Heart right ventricle (tissue), 16 donors: ENCODE measurements around the gene PYROXD2. TPM values are rescaled to one million over a fixed set of nuclear protein-coding genes. Genes with fewer than 3 reads are reported as not detected.

Source experiments
- ATAC-seq, 8 donors: fragments of 200-7000 bp; cut with Tn5 transposase; one replicate each; pipeline ENCODE4 v1.9.1; 2020; ENCODE audit warnings: mild to moderate bottlenecking in 8 of 8, moderate library complexity in 8 of 8, moderate number of reproducible peaks in 1 of 8
- DNase-seq, 2 donors: peaks; one replicate each; pipeline ENCODE4 v3.0.0-alpha.2; 2020
- H3K27ac ChIP-seq, 10 donors: fragments of 200-600 bp; sonication (generic) in 2 of 10; one replicate each; pipeline versions ENCODE4 v1.5.0 to v1.8.0; 2020 to 2022; ENCODE audit warnings: mild to moderate bottlenecking in 3 of 10
- H3K27me3 ChIP-seq, 7 donors: fragments of 200-600 bp; one replicate each; pipeline ENCODE4 v1.8.0; 2021 to 2022; ENCODE audit warnings: mild to moderate bottlenecking in 2 of 7
- H3K36me3 ChIP-seq, 9 donors: fragments of 200-600 bp; sonication (generic) in 1 of 9; one replicate each; pipeline versions ENCODE4 v1.5.0 to v1.8.0; 2020 to 2022; ENCODE audit warnings: mild to moderate bottlenecking in 2 of 9
- H3K4me1 ChIP-seq, 9 donors: fragments of 200-600 bp; sonication (generic) in 1 of 9; one replicate each; pipeline versions ENCODE4 v1.5.0 to v1.8.0; 2020 to 2022; ENCODE audit warnings: mild to moderate bottlenecking in 4 of 9
- H3K4me3 ChIP-seq, 10 donors: fragments of 200-600 bp; sonication (generic) in 2 of 10; one replicate each; pipeline versions ENCODE4 v1.5.0 to v1.8.0; 2020 to 2022; ENCODE audit warnings: mild to moderate bottlenecking in 7 of 10, moderate library complexity in 2 of 10
- H3K9me3 ChIP-seq, 11 donors: fragments of 200-600 bp in 10 of 11; sonication (generic) in 2 of 11; one replicate each; pipeline versions ENCODE4 v1.5.0 to v1.8.0; 2013 to 2022; ENCODE audit warnings: mild to moderate bottlenecking in 2 of 11, control low read depth in 1 of 11, moderate library complexity in 1 of 11
- WGBS, 2 donors: extraction: QIAGEN DNeasy Blood & Tissue Kit; methylation state at CpG; one replicate each; pipeline ENCODE4 v1.1.7; 2013; ENCODE audit warnings: inconsistent platforms in 1 of 2; 5-methylcytosine and 5-hydroxymethylcytosine counted together
- intact Hi-C, 10 donors: fragments of 100-400 bp; cut with DNase I; formaldehyde crosslinking; loops; one replicate each; pipeline versions ENCODE4 v1.11.1 to v1.14.2; 2022
- polyA plus RNA-seq, 2 donors: library from polyadenylated mRNA; stranded (reverse); fragments of 200-250 nt; gene quantifications; one replicate each; pipeline ENCODE4 v1.2.3, GENCODE V29; 2013
- total RNA-seq, 10 donors: library from RNA; stranded (reverse); fragmentation: NEBNext Ultra II Directional in 3 of 10; extraction: Animal tissue kit (Norgen Biotek cat#: 25700) in 3 of 10; gene quantifications; one replicate each; pipeline versions ENCODE4 v1.2.1 to v1.2.4, GENCODE V29; 2021 to 2023
- TF ChIP-seq, protein P1 (sequence below), 9 donors: fragments of 200-600 bp; sonication (generic) in 2 of 9; IDR thresholded peaks; one replicate each; pipeline versions ENCODE4 v1.5.0 to v1.8.0; 2021 to 2022; ENCODE audit warnings: antibody characterized with exemption in 9 of 9, mild to moderate bottlenecking in 5 of 9, moderate library complexity in 1 of 9
- donor health status: Arrhythmogenic right ventricular cardiomyopathy.
- donor health status: ischemic (EF 13 %, LVEDD 7.1; RV severe dilation, severe dysfunction).
- donor health status: healthy with polysubstance abuse.
- donor health status: DM: no; HTN: yes; CAD: no.
- donor health status: DM: no; HTN: no; CAD: no.
- donor health status: ischemic (EF 25% LVEDD 6.9; RV normal size, moderate dysfunction).
- donor health status: ischemic (EF 25% LVEDD 5.7; RV mildly dilated, moderate dysfunction).
- donor health status: healthy.
- donor health status: DM: yes; HTN: yes; CAD: no.
- donor health status: Ischemic cardiomyopathy.
- donor health status: ischemic (EF 35%, LVEDD 5.7; RV mildly dilated, moderate dysfunction).
- donor health status: nonischemic (EF 11% LVEDD 7.7; RV severe dilation, severe dysfunction).
- donor health status: DM: yes; HTN: yes; CAD: no.
- donor health status: PGD.
- donor health status: ischemic (EF 29% LVEDD 5.4; RV normal size, mild dysfunction).
- donor health status: nonischemic (EF 23%, LVEDD 6.1; RV moderate dilation, normal function).

PYROXD2 gene
- total and polyA plus RNA-seq, 12 donors, result 3.1 to 31.2 (median 13.9) TPM

DNA sequence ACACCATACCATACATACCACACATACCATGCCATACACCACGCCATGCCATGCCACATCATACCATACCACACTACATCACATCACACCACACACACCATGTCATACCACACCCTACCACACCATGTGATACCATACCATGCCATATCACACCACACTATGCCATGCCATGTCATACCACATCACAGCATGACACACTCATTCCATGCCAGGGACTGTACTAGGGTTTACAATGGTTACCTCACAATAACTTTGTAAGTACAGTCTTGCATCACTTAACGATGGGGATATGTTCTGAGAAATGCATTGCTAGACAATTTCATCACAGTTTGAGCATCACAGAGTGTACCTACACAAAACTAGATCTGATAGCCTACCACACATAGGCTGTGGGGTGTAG is 14.5 kb downstream of the PYROXD2 start:
- no peak for DNase-seq
- Histone ChIP-seq H3K4me1 (no peaks in the 10 kb centered on the region), H3K9me3 (no peaks in the 10 kb centered on the region), H3K4me3 (no peak overlapping the region), H3K36me3 (peaks cover 0 to 59% (median 4%) of the 10 kb centered on the region in 9 donors), H3K27me3 (no peaks in the 10 kb centered on the region), H3K27ac (no peak overlapping the region)
- ATAC-seq, result peak in 1 of 8 donors; percentile 29
- intact Hi-C loops, result no loop called here
- WGBS, 2 donors, result 94 to 96% methylated on average over 2 of the region's 2 CpGs
- TF ChIP-seq, protein P1, sequence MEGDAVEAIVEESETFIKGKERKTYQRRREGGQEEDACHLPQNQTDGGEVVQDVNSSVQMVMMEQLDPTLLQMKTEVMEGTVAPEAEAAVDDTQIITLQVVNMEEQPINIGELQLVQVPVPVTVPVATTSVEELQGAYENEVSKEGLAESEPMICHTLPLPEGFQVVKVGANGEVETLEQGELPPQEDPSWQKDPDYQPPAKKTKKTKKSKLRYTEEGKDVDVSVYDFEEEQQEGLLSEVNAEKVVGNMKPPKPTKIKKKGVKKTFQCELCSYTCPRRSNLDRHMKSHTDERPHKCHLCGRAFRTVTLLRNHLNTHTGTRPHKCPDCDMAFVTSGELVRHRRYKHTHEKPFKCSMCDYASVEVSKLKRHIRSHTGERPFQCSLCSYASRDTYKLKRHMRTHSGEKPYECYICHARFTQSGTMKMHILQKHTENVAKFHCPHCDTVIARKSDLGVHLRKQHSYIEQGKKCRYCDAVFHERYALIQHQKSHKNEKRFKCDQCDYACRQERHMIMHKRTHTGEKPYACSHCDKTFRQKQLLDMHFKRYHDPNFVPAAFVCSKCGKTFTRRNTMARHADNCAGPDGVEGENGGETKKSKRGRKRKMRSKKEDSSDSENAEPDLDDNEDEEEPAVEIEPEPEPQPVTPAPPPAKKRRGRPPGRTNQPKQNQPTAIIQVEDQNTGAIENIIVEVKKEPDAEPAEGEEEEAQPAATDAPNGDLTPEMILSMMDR (IDR thresholded peaks at IDR 0.05), result no peak

DNA sequence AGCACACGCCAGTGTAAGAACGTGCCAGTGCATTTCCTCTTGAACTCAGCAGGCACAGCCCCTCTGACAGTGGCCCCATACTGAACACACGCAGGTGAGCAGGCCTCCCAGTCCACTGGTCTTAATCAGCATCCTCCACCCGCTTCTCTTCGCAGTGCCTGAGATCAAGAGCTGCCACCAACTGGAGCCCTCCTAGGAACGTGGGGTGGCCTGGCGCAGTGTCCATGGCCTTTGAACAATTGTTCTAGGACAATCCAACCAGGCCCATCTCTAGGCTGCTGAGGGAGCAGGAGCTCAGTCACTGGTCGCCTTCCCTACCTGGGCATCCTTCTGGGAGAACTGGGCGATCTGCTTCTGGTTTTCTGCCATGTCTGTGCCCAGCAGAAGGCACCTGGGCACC is 15.2 kb downstream of the PYROXD2 start:
- intact Hi-C loops, result no loop called here
- no peaks in the 10 kb centered on the region for H3K4me1 ChIP-seq
- TF ChIP-seq, protein P1 (IDR thresholded peaks at IDR 0.05), result no peak
- H3K36me3 ChIP-seq, result peaks cover 0 to 59% (median 4%) of the 10 kb centered on the region in 9 donors
- H3K4me3 ChIP-seq, result no peak overlapping the region
- H3K27me3 ChIP-seq, result no peaks in the 10 kb centered on the region
- H3K9me3 ChIP-seq, result no peaks in the 10 kb centered on the region
- no peak for ATAC-seq
- 92 to 95% methylated on average over 9 of the region's 9 CpGs for WGBS, 2 donors
- DNase-seq, result no peak
- H3K27ac ChIP-seq, result no peak overlapping the region

DNA sequence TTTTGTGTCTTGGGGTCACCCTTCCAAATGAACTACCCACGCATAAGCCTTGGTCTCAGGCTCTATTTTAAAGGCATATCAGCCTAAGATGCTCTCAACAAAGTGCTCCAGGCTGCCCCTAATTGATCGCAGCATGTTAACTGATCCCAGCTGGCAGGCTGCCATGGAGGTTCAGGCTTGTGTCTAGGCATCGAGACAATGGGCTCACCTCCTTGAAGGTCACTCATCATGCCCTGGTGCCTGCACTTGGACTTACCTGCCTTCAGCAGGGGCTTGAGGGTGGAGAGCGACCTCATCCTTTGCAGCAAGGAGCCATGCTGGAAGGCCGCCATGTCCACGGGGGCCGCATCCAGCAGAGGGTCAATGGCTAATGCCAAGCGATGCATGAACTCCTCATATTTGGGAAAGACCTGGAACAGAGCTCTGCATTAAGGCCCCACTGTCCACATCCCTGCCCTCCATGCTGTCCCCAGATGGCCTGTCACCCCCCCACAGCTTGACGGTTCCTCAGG is 17.8 kb downstream of the PYROXD2 start:
- no peak overlapping the region for H3K27ac ChIP-seq
- 95 to 97% methylated on average over 9 of the region's 9 CpGs for WGBS, 2 donors
- H3K36me3 ChIP-seq, result peaks cover 0 to 55% (median 4%) of the 10 kb centered on the region in 9 donors
- H3K4me1 ChIP-seq, result peaks cover 0 to 4% (median under 1%) of the 10 kb centered on the region in 9 donors
- TF ChIP-seq, protein P1 (IDR thresholded peaks at IDR 0.05), result no peak
- no peaks in the 10 kb centered on the region for H3K9me3 ChIP-seq
- no peaks in the 10 kb centered on the region for H3K27me3 ChIP-seq
- H3K4me3 ChIP-seq, result no peak overlapping the region
- intact Hi-C loops, result no loop called here
- ATAC-seq, result no peak
- no peak for DNase-seq

DNA sequence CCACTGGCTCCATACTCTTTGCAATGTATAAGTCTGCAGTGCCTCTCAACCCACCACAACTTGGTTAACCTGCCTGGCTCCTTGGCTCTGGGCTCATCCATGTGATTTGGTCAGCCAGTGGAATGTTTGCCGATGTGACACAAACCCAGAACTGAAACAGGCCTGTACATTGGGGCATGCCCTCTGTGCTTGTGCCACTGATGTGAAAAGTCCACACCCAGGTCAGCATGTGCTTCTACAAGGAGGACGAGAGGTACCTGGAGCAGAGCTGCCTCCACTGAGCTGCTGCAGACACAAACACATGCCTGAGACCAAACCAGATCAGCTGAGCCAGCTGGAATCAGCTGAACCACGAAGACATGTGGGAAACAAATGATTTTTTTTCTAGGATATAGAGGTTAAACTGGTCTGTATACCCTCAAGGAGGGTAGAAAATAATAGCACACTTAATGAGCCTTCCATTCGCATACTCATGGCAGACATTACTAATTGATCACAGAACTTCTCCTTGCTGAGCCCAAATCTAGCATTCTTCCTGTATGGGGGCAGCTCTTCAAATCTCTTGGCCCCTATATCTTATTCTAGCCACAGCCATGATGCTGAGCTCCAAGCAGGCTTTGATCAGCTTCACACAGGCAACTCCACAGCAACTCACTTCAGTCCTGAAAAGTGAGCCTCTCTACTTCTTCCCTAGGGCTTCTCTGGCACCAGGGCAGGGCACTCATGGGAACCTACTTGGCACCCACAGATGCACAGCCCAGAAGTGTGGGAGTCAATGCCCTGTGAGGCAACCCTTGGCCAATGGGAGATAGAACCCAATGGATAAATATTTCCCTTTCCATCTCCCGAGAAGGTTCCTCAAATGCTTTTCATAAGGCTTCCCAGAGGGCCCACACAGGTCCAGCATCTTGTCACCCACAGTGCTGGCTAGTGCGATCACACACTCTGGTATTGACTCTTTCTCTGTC is 18.6 kb downstream of the PYROXD2 start:
- no peak overlapping the region for H3K27ac ChIP-seq
- no peak overlapping the region for H3K4me3 ChIP-seq
- intact Hi-C loops, result no loop called here
- ATAC-seq (no peak), DNase-seq (no peak)
- peaks cover 0 to 55% (median 4%) of the 10 kb centered on the region in 9 donors for H3K36me3 ChIP-seq
- H3K27me3 ChIP-seq, result no peaks in the 10 kb centered on the region
- no peaks in the 10 kb centered on the region for H3K9me3 ChIP-seq
- TF ChIP-seq, protein P1 (IDR thresholded peaks at IDR 0.05), result no peak
- peaks cover 0 to 11% (median 7%) of the 10 kb centered on the region in 9 donors for H3K4me1 ChIP-seq
- WGBS, 2 donors, result 94 to 98% methylated on average over 6 of the region's 6 CpGs
